Gastroesophageal sphincter (tissue), 3 donors: Measurements from ENCODE around the gene ZCCHC7.

Source experiments
- CTCF ChIP-seq, 4 experiments: fragments of 200-600 bp in 2 of 4; fragments of 450-650 bp in 2 of 4; sonication (generic) in 1 of 4; IDR thresholded peaks; one replicate each; pipeline ENCODE4 v1.5.1; 2017 to 2019; ENCODE audit warnings: antibody characterized with exemption in 4 of 4, mild to moderate bottlenecking in 2 of 4, moderate library complexity in 2 of 4
- EP300 ChIP-seq: sonication (generic); formaldehyde crosslinking; IDR thresholded peaks from one replicate; pipeline ENCODE4 v1.6.1; 2017; ENCODE audit warnings: antibody characterized with exemption, mild to moderate bottlenecking
- POLR2A ChIP-seq, 2 donors: fragments of 450-650 bp; IDR thresholded peaks; one replicate each; pipeline ENCODE4 v1.6.1; 2017; ENCODE audit warnings: antibody characterized with exemption in 2 of 2, mild to moderate bottlenecking in 2 of 2, moderate library complexity in 1 of 2
- POLR2AphosphoS5 ChIP-seq: sonication (generic); formaldehyde crosslinking; IDR thresholded peaks from one replicate; pipeline ENCODE4 v1.6.1; 2017; ENCODE audit warnings: antibody characterized with exemption

- TF ChIP-seq CTCF (IDR thresholded peaks at IDR 0.05) (no peak), POLR2A (IDR thresholded peaks at IDR 0.05) (no peak), POLR2AphosphoS5 (no peak), EP300 (no peak)
These were observed 38.1 kb upstream of the ZCCHC7 start for GRCh38 chr9:37082214-37082765.
